Measurements from ENCODE around the gene MTHFSD.

MTHFSD gene

DNA sequence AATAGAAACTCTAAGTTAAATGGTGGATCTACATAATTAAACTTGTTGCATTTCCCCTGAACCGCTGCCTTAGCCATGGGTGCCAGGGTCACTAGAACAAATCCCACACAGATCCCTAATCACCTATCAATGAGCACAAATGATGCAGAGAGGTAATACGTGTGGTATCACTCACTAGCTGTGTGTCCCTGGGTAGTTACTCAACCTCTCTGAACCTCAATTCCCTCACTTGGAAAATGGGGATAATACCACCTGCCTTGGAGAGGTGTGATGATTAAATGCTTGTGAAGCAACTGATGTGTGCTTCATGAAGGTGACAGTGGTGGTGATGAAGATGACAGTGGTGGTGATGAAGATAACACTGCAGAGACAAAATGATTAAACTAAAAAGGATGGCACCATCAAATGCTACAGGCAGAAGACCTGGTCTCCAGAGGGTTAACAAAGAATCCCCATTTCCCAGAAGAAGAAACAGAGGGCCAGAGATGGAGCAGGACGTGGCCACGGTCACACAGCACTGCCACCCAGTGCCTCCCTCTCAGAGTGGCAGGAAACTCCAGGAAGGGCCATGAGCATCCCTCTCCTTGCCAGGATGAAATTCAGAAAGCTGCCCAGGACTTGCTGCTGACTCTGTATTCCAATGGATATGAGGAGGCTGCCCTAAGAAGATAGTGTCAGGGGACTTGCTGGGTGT, 62.6 kb downstream of the MTHFSD start:
- DNase-seq (ENCODE audit: low read depth in 4 of 4, low spot score in 1 of 4), result no peak

DNA sequence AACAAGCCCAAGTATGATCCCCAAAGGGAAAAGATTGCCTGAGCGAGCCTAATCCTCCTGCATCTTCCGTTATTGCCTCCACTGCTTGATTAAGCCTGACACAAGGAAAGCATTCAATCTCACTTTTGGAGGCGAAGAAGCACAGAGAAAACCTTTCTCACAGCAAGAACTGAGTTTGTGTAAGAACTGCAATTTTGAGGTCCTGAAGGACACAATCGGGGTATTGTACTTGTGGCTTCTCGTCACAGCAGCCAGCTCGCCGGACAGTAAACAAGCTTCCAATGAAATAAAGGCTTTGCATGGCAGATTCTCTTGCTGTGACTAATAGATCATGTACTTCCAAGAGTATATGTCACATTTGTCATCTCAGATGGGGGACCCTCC, 63.4 kb downstream of the MTHFSD start:
- no peak for DNase-seq (ENCODE audit: low read depth in 4 of 4, low spot score in 1 of 4)

DNA sequence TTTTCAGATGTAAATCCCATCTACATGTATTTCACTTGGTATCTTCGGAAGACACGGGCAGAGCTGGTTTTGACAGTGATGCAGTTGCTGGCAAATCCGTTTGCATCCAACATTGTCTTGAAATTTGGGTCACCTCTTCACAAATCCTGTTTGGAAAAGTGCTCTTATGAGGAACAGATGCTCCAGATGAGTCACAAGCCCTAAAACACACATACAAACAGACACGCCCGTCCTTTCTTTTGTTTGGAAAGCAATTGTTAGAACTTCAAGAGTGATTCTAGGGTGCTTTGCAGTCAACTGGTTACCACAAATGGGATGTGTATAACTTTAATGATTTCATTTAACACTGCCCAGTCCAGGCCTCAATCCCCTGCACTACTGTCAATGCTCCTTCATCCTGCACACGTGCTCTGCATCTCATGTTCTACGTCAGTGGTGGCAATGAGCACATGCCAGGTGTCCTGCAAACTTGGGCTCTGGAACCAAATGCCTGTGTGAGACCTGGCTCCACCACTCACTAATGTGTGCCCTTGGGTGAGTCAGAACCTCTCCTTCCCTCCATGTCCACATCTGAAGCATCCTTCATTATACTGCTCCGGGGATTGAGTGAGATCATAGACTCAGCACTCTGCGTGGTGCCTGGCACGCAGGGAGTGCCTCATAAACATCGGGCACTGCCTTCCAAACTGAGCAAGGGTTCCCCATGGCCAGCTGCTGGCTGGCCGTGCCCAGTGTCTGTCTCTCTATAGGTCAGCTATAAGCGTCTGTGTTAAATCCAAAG, 64.0 kb downstream of the MTHFSD start:
- no peak for DNase-seq (ENCODE audit: low read depth in 4 of 4, low spot score in 1 of 4)

DNA sequence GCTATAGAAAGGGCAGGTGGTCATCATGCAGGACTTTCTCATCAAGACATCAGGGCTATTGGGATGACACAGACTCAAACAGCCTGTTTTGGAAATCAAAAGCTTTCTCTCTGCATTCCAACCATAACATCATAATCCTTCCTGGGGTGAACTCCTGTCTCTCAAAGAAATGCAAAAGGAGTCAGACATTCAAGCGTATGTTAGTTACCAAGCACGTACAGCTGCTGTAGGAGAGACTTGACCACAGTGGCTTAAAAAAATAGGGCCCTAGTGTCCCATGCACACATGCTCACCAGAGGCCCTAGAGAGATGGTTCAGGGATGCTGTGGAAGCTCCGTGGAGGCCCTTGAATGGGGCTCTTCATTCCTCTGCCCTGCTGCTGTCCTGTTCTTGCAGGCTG, 69.3 kb downstream of the MTHFSD start:
- no peak for DNase-seq (ENCODE audit: low read depth in 4 of 4, low spot score in 1 of 4)

DNA sequence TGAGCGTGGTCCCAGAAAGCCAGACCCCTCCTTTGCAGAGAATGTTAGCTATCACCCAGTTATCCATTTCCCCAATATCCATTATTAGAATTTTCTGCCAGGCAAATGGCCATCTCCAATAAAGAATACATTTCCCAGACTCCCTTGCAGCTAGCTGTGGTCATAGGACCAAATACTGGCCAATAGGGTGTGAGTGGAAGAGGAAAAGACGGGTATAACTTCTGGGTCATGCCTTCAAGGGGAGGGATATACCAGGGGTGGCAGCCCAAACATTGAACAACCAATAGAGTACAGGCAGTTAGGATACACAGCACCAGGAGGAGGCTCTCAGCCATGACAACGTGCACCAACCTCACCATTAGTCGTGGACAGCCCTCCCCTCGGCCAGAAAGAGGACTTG, 70.8 kb downstream of the MTHFSD start:
- DNase-seq (ENCODE audit: low read depth in 4 of 4, low spot score in 1 of 4), result no peak

DNA sequence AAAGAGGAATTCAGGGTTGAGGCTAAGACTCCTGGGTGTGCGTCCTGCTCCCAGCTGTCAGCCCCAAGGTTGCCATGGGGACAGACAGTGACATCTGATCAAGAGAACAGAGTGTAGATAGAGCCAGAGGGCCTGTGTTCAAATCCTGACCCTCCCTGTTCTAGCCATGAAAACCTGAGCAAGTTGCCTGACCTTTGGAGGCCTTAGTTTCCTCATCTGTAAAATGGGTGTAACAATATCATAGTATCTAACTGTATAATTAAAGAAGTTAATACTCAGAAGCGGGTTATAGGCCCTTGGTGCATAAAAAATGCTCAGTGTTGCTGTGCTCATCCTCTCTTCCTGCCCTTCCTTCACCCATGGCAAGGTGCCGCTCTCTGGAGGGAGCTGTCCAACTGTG, 73.4 kb downstream of the MTHFSD start:
- no peak for DNase-seq (ENCODE audit: low read depth in 4 of 4, low spot score in 1 of 4)

DNA sequence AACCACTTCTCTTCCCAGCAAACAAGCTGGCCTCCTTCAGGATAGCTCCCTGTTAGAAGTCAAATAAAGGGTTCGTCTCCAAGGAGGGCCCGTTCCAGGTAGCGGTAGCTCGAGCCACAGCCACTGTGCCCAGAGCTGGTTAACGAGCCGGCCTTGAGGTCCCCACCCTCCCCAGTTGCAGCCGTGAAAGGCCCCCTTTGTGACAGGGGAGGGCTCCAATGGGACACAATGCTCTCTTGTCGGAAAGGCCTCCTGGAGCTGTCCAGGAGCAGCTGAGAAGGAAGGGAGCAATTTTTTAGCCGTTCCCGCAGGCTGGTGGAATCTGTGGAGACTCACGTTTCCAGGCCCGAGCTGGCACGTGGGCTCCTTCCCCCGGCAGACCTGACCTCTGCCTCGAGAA, 74.6 kb downstream of the MTHFSD start:
- DNase-seq (ENCODE audit: low read depth in 4 of 4, low spot score in 1 of 4), result no peak

Data from stimulated activated CD4-positive, alpha-beta T cell treated with anti-CD3 and anti-CD28 coated beads, Interleukin-1b, Interleukin-23, amount 100 ng/mL, for 24 hours (primary cell).